Keratinocyte (primary cell): ENCODE results near the gene CASP8. TPM values are rescaled to one million over a fixed set of nuclear protein-coding genes. Genes with fewer than 3 reads are reported as not detected.

Experiments
- DNase-seq: peaks from one replicate; pipeline ENCODE4 v3.0.0-alpha.2; 2011; ENCODE audit warnings: low read depth, missing footprints, low spot score
- FAIRE-seq: peaks from 2 replicates; lab custom pipeline; 2011; peaks lifted over from hg19 to GRCh38; lab: Jason Lieb, UNC
- H2AFZ ChIP-seq: 2 replicates; pipeline ENCODE4 v1.6.0; 2012; ENCODE audit warnings: low read length, control low read depth, inconsistent platforms; ENCODE audit not compliant: control insufficient read depth
- H3K27ac ChIP-seq: 2 replicates; pipeline ENCODE4 v1.5.1; 2011; ENCODE audit warnings: low read length; ENCODE audit not compliant: control insufficient read depth, insufficient read depth
- H3K27me3 ChIP-seq: 3 replicates; pipeline ENCODE4 v1.6.0; 2011; ENCODE audit warnings: low read length; ENCODE audit not compliant: control insufficient read depth, insufficient read depth; ENCODE audit errors: extremely low read depth
- H3K36me3 ChIP-seq, 2 experiments: 2 replicates in 1 of 2; 3 replicates in 1 of 2; pipeline ENCODE4 v1.5.1; 2011; ENCODE audit warnings: low read length in 2 of 2, mild to moderate bottlenecking in 1 of 2; ENCODE audit not compliant: control insufficient read depth in 2 of 2, insufficient read depth in 2 of 2; ENCODE audit errors: extremely low read depth in 1 of 2
- H3K4me1 ChIP-seq: 3 replicates; pipeline ENCODE4 v1.5.1; 2011; ENCODE audit warnings: low read length; ENCODE audit not compliant: control insufficient read depth, insufficient read depth; ENCODE audit errors: extremely low read depth
- H3K4me2 ChIP-seq: 3 replicates; pipeline ENCODE4 v1.6.0; 2011; ENCODE audit warnings: low read depth, low read length; ENCODE audit not compliant: control insufficient read depth, insufficient read depth; ENCODE audit errors: extremely low read depth
- H3K4me3 ChIP-seq, 3 experiments: fragments of 200-600 bp in 1 of 3; sonication (generic) in 1 of 3; 2 replicates in 2 of 3; 3 replicates in 1 of 3; pipeline ENCODE4 v1.5.1; 2011 to 2016; ENCODE audit warnings: low read length in 3 of 3, mild to moderate bottlenecking in 3 of 3, control low read depth in 2 of 3, inconsistent platforms in 1 of 3, low read depth in 1 of 3, mixed read lengths in 1 of 3, mixed run types in 1 of 3, moderate library complexity in 1 of 3; ENCODE audit not compliant: control insufficient read depth in 2 of 3, insufficient read depth in 2 of 3; ENCODE audit errors: extremely low read depth in 1 of 3
- H3K79me2 ChIP-seq: 2 replicates; pipeline ENCODE4 v1.6.0; 2012; ENCODE audit warnings: low read length; ENCODE audit not compliant: control insufficient read depth, insufficient read depth
- H3K9ac ChIP-seq: 3 replicates; pipeline ENCODE4 v1.6.0; 2011; ENCODE audit warnings: low read length; ENCODE audit not compliant: control insufficient read depth, insufficient read depth; ENCODE audit errors: extremely low read depth
- H3K9me1 ChIP-seq: 3 replicates; pipeline ENCODE4 v1.6.0; 2011; ENCODE audit warnings: low read length; ENCODE audit not compliant: control insufficient read depth, insufficient read depth; ENCODE audit errors: extremely low read depth
- H3K9me3 ChIP-seq: 2 replicates; pipeline ENCODE4 v1.5.1; 2012; ENCODE audit warnings: low read depth, low read length; ENCODE audit not compliant: control insufficient read depth
- H4K20me1 ChIP-seq: 3 replicates; pipeline ENCODE4 v1.6.0; 2011; ENCODE audit warnings: low read length; ENCODE audit not compliant: control insufficient read depth, insufficient read depth; ENCODE audit errors: extremely low read depth
- EZH2 ChIP-seq: IDR thresholded peaks from one replicate; pipeline ENCODE4 v1.6.1; 2012; ENCODE audit warnings: inconsistent platforms, mild to moderate bottlenecking, low read length, moderate library complexity
- dilution Hi-C: fragments of 300-500 bp; cut with MboI; formaldehyde crosslinking; loops from one replicate; pipeline ENCODE4 v1.7.0; 2020; ENCODE audit warnings: low sequenced_read_pairs; ENCODE audit not compliant: extremely low pct_ligation_motif_present
- polyA minus RNA-seq, 3 experiments: library from RNA; depleted of rRNA, polyadenylated mRNA; stranded (reverse); fragments of >200 nt; gene quantifications; 1 replicate in 1 of 3; 2 replicates in 1 of 3; 3 replicates in 1 of 3; pipeline ENCODE4 v1.2.3, GENCODE V29; 2011
- polyA plus RNA-seq, 5 experiments: library from polyadenylated mRNA; depleted of rRNA in 3 of 5; stranded (reverse) in 3 of 5; stranded (forward) in 1 of 5; unstranded in 1 of 5; fragments of >200 nt; gene quantifications; 1 replicate in 1 of 5; 2 replicates in 3 of 5; 3 replicates in 1 of 5; pipeline versions ENCODE4 v1.2.1 to v1.2.3, GENCODE V29; 2011 to 2012; ENCODE audit warnings: missing spikeins in 2 of 5, low read depth in 1 of 5, low replicate concordance in 1 of 5
- TF ChIP-seq, protein P1 (sequence below), 3 experiments: IDR thresholded peaks in 1 of 3; conservative IDR thresholded peaks in 1 of 3; optimal IDR thresholded peaks in 1 of 3; 2 replicates in 2 of 3; 3 replicates in 1 of 3; pipeline versions ENCODE3 to v1.5.1; 2011; ENCODE audit warnings: low read length in 3 of 3, mild to moderate bottlenecking in 3 of 3, moderate library complexity in 2 of 3, control low read depth in 1 of 3, inconsistent platforms in 1 of 3; ENCODE audit not compliant: insufficient read depth in 2 of 3; ENCODE audit errors: extremely low read depth in 1 of 3

The CASP8 gene
- polyA plus RNA-seq, result 21.3 to 27.0 TPM (median 22.7 TPM) in 3 replicates
- 17.1 TPM for polyA plus RNA-seq (2011; ENCODE audit: low read depth)
- polyA plus RNA-seq (2011; cell fraction: cytosol; rRNA removed), result 13.5 and 17.3 TPM in 2 replicates
- 52.2 and 55.1 TPM in 2 replicates for polyA plus RNA-seq (2011; cell fraction: nucleus; rRNA removed)
- polyA plus RNA-seq (2012; ENCODE audit: low replicate concordance), result 16.8 and 18.6 TPM in 2 replicates
- 9.6 to 20.1 TPM (median 18.6 TPM) in 3 replicates for polyA minus RNA-seq
- 15.3 TPM for polyA minus RNA-seq (2011; cell fraction: cytosol; rRNA and poly(A)+ RNA removed)
- polyA minus RNA-seq (2011; cell fraction: nucleus; rRNA and poly(A)+ RNA removed), result 12.1 and 22.7 TPM in 2 replicates

DNA sequence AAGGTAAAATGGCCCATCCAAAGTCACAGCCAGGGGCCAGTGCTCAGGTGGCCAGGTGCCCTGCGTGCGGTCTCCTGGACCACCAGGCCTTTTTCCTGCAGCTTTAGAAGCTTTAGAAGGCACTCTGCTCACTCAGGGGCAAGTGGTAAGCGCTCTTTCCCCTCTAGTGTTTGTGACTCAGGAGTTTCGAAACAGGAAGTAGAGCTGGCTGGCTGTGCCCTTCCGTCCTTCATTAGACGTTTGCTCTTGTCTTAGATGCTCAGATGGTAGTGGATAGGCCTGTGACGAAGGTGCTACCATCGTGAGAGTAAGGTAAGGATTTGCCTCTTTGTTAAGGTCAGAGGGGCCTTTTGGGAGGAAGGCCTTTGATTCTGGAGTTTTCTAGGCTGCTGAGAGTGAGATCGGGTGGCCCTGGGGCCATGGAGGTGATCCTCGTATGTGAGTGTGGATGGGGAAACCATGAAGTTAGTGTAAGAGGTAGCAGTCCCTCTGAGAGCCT lies at the start of gene CASP8:
Gene CASP8 (plus strand): TSS at position 235 of the 499 bp plus-strand sequence. CDS start 5,951 bp downstream, outside the sequence.
- Histone ChIP-seq H3K4me1 (peaks cover 20% of the 10 kb centered on the region), H3K36me3 (peaks cover 0 to under 1% of the 10 kb centered on the region in 2 experiments), H3K79me2 (peaks cover 30% of the 10 kb centered on the region), H3K9ac (peak within 1 kb of the TSS; percentile 94), H3K27me3 (no peaks in the 10 kb centered on the region), H3K9me3 (no peaks in the 10 kb centered on the region), H3K9me1 (no peaks in the 10 kb centered on the region), H3K4me2 (peak within 1 kb of the TSS; percentile 96), H4K20me1 (no peaks in the 10 kb centered on the region), H3K27ac (peak within 1 kb of the TSS; percentile 99), H3K4me3 (peak within 1 kb of the TSS; percentile 47 to 95 (median 85)), H2AFZ (peak within 1 kb of the TSS; percentile 60)
- FAIRE-seq, result no peak
- DNase-seq, result no peak
- dilution Hi-C loops, result no loop called here
- TF ChIP-seq, protein P1, sequence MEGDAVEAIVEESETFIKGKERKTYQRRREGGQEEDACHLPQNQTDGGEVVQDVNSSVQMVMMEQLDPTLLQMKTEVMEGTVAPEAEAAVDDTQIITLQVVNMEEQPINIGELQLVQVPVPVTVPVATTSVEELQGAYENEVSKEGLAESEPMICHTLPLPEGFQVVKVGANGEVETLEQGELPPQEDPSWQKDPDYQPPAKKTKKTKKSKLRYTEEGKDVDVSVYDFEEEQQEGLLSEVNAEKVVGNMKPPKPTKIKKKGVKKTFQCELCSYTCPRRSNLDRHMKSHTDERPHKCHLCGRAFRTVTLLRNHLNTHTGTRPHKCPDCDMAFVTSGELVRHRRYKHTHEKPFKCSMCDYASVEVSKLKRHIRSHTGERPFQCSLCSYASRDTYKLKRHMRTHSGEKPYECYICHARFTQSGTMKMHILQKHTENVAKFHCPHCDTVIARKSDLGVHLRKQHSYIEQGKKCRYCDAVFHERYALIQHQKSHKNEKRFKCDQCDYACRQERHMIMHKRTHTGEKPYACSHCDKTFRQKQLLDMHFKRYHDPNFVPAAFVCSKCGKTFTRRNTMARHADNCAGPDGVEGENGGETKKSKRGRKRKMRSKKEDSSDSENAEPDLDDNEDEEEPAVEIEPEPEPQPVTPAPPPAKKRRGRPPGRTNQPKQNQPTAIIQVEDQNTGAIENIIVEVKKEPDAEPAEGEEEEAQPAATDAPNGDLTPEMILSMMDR (optimal IDR thresholded peaks at IDR 0.05 in 1 of 3, IDR thresholded peaks at IDR 0.05 in 1 of 3, conservative IDR thresholded peaks at IDR 0.05 in 1 of 3; ENCODE audit: extremely low read depth in 1 of 3, insufficient read depth in 2 of 3, low read length in 3 of 3), result no peak
- no peak for TF ChIP-seq EZH2

DNA sequence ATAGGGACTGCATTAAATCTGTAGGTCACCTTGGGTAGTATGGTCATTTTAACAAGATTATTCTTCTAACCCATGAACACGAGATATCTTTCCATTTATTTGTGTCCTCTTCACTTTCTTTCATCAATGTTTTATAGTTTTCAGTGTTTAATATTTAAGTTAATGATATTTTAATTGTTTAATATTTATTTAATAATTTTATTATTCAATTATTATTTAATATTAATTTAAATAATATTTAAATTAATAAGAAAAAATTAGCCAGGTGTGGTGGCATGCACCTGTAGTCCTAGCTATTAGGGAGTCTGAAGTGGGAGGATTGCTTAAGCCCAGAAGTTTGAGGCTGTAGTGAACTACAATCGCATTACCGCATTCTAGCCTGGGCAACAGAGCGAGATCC lies 44.4 kb upstream of the CASP8 start:
- Histone ChIP-seq H2AFZ (no peak overlapping the region), H4K20me1 (no peaks in the 10 kb centered on the region), H3K79me2 (no peaks in the 10 kb centered on the region), H3K36me3 (no peaks in the 10 kb centered on the region), H3K4me2 (no peak overlapping the region), H3K27me3 (no peaks in the 10 kb centered on the region), H3K9me3 (no peaks in the 10 kb centered on the region), H3K4me1 (peaks cover 4% of the 10 kb centered on the region), H3K4me3 (no peak overlapping the region), H3K27ac (no peak overlapping the region), H3K9ac (no peak overlapping the region), H3K9me1 (no peaks in the 10 kb centered on the region)
- TF ChIP-seq, protein P1 (optimal IDR thresholded peaks at IDR 0.05 in 1 of 3, IDR thresholded peaks at IDR 0.05 in 1 of 3, conservative IDR thresholded peaks at IDR 0.05 in 1 of 3; ENCODE audit: extremely low read depth in 1 of 3, insufficient read depth in 2 of 3, low read length in 3 of 3), result no peak
- TF ChIP-seq EZH2, result no peak
- FAIRE-seq (no peak), DNase-seq (no peak)
- dilution Hi-C loops, result no loop called here
